HG03045 (cell line): Measurements from ENCODE around the gene HTR3D.
"Not testable (repeated sequence)": the region's sequence is repeated elsewhere in the genome, so short reads cannot be mapped to it uniquely, and the experiment has no call there.

ENCODE experiments used
- ATAC-seq: cut with Tn5 transposase; IDR thresholded peaks from one replicate; pipeline ENCODE4 v1.9.1; 2021; ENCODE audit warnings: mild to moderate bottlenecking, moderate library complexity; ENCODE audit not compliant: unreplicated experiment

HTR3D gene

GRCh38 chr3:184067573-184068055 lies 36.1 kb downstream of the HTR3D start:
- no peak for ATAC-seq

GRCh38 chr3:184068344-184068743 lies 36.8 kb downstream of the HTR3D start:
- ATAC-seq, result no peak

- ATAC-seq, result not testable (repeated sequence)
These were observed 39.6 kb downstream of the HTR3D start for GRCh38 chr3:184071142-184071541.

- no peak for ATAC-seq
These were observed 42.1 kb downstream of the HTR3D start for GRCh38 chr3:184073621-184074020.

GRCh38 chr3:184075901-184076300 lies 44.4 kb downstream of the HTR3D start:
- ATAC-seq, result no peak

GRCh38 chr3:184077881-184078280 lies 46.3 kb downstream of the HTR3D start:
- no peak for ATAC-seq

- ATAC-seq, result no peak
These were observed 47.3 kb downstream of the HTR3D start for GRCh38 chr3:184078851-184079250.

- no peak for ATAC-seq
These were observed 49.7 kb downstream of the HTR3D start for GRCh38 chr3:184081116-184081830.

- no peak for ATAC-seq
These were observed 50.5 kb downstream of the HTR3D start for GRCh38 chr3:184082034-184082433.

- ATAC-seq, result no peak
These were observed 50.9 kb downstream of the HTR3D start for GRCh38 chr3:184082465-184082864.

GRCh38 chr3:184085389-184085852 lies 53.9 kb downstream of the HTR3D start:
- ATAC-seq, result no peak
